ENCODE results near the gene MMP17.
A peak's percentile ranks its signal among the peaks of the same experiment; 100 is the strongest.

Gene MMP17

DNA sequence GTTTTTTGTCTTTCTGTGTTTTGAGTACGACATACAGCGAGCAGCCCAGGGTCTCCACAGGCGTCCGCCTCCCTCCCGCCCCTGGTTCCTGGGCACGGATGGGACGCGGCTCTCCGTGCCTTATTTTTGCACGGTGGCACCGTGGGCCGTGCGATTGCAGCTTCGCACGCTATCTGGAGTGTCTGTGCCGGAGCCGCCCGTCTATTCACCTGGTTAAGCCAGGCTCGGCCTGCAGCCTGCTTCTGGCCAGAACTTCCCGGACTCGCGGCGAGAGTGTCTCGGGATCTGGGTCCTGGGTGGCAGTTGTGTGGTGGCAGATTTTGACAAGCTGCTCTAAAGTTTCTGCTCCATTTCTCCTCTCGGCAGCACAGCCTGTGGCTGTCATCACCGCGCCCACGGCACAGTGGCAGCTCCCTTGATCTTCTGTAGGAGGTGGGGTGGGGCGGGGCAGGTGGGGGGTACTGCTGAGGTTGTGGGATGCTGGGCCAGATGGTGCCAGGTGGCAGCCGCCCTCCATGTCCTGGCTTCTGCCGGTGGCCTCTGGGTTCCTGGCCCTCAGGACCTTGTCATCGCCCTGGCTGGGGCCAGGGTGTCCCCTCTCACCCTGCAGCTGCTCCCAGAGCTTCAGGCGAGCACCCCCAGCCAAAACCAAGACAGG, 2.9 kb downstream of the MMP17 start:
- peak; percentile 44 for DNase-seq

DNA sequence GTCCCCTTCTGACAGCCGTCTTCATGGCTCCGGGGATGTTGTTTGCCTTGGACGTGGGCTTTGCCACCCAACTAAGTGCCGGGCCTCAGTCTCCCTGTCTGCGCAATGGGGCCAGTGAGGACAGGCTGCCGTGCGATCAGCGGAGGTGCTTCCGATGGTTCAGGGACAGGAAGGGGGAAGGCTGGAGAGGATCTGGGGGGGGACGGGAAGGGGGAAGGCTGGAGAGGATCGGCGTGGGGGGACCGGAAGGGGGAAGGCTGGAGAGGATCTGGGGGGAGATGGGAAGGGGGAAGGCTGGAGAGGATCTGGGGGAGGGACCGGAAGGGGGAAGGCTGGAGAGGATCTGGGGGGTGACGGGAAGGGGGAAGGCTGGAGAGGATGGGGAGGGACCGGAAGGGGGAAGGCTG, 3.4 kb downstream of the MMP17 start:
- DNase-seq = no peak

DNA sequence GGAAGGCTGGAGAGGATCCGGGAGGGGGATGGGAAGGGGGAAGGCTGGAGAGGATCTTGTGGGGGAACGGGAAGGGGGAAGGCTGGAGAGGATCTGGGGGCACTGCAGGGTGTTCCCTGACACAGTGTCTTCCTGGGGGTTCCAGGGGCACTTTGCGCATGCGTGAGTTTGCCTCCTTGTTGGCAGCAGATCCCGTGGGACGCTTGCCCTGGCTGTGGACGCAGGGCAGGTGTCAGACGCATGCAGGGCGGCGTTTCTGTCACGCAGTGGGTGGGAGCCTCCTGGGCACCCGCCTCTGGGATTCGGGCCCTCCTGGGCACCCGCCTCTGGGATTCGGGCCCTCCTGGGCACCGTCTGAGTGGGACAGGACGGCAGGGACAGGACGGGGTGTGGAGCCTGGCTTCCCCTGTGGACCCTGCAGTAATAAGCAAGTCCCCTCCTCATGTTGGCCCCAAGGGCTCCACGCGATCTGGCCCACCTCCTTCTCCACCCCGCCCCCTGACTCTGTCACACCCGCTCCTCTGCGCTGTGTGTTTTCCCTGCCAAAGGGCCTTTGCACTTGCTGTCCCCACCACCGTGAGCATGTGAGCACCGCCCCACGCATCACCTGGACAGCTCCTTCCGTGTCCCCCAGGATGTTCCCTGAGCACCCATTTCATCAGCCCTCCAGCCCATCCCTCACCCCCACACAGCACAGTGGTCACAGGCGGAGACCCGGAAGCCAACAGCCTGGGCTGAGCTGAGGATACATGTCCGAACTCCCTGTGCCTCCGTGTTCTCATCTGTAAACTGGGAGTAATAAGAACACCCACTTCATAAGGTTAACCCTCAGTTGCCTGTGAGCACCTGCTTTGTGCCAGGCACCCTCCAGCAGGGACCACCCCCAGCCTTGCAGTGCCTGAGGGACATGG, 4.4 kb downstream of the MMP17 start:
- no peak for DNase-seq

DNA sequence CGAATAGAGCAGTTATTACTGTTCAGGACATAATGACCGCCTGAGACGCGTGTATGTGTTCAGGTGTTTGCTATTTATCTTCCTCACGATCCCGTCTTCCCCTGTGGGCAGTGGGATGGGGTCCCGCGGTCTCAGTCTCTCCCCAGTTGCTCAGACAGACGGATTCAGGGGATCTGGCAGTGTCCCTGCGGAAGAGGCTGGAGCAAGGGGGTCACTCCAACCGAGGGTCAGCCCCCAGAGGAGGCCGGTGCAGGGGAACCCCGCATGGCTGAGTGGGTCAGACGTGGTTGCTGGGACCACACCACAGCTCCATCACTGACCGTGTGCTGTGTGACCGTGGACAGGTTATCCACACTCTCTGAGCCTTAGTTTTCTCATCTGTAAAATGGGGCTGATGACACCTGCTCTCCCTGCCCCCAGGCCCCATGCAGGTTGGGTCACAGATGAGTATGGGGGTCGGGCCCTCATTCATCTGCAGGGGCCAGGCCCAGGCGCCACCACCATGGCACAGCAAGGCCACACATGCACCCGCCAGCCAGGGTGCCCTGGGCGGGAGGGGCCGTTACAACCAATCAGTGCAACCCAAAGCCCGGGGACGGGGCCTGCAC, 5.2 kb downstream of the MMP17 start:
- DNase-seq = no peak

DNA sequence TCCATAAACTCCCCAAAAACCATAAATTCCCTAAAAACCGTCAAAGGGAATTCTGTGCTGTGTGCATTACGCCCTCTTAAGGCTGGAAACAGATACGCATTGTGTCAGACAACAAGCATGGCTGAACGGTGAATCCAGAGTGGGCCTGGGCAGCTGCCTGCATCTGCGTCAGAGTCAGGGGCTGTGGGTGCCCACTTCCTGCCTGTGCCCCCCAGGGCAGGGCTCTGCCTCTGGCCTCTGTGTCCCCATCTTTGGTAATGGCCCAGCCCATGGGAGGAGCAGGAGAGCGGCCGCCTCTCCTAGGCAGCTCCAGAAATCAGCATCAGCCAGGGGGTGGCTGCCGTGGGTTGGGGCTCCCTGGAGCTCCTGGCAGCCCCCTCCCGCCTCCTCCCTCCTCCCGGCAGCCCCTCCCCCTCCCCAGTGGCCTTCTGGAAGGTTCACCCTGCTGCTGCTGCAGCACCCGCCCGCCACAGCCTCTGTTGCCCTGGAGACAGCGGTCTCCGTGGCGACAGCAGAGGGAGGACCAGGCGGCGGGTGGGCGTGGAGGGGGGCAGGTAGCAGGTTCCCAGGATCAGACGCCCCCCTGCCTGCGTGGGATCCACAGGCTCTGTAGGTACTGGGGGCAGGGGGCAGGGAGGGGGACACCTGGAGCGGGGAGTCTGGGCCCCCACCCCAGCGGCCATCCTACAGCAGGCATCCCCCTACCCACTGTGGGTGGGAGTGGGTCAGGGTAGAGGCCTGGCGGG, 5.9 kb downstream of the MMP17 start:
- no peak for DNase-seq

DNA sequence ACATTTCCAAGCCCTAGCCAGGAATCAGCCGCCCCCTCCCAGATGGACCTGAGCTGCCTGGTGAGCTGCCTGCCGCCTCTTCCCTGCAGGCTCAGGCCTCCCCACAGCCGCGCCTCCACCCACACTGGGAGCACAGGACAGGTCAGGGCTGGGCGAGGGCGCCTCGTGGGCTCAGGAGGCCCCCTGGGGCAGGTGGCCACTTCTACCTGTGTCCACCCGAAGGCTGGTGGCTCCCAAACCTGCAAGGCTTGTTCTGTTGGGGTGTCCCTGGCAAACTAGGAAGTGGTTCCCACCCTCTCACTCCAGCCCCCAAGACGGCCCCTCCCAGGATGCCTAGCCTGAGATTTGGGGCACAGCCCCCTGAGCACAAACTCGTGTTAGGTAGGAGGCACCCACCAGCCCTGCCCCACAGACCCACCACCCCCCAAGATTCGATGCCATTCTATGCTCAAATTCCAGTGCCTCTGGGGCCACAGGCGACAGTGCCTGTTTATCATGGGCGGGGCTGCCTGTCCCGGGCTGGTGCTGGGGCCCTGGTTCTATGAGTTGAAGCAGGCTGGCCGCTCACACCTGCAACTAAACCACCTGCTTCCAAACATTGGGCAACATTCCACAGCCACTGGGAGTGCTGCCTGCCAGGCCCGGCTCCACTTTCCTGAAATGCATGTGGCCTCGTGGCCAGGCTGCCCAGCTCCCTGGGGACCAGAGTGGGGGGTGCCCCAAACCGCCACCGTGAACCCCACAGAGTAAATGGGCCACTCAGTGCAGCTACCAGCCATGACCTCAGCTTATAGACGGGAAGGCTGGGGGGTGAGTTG, 6.8 kb downstream of the MMP17 start:
- no peak for DNase-seq

DNA sequence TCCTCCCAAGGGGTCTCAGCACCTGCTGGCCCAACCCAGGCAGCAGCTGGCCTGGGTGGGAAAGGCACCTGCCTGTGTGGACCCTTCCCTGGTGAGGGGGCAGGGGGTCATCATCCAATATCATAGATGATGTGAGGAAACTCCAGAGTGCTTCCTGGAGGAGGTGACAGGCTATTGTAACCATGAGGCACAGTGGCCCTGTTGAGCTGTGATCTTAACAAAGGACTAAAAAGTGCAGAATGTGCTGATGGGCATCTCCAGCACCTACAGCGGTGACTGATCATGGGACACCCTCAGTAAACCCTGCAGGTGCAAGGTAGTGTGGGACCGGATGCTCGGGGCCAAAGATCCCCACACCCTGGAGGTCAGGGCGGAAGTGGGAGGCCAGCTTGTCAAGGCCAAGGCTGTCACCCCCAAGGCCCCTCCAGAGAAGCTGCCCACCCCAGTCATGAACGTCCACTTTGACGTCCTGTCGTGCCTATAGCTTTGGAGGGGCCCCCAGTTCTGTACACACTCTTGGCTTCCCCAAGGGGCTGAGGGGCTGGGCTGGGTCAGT, 7.5 kb downstream of the MMP17 start:
- no peak for DNase-seq

DNA sequence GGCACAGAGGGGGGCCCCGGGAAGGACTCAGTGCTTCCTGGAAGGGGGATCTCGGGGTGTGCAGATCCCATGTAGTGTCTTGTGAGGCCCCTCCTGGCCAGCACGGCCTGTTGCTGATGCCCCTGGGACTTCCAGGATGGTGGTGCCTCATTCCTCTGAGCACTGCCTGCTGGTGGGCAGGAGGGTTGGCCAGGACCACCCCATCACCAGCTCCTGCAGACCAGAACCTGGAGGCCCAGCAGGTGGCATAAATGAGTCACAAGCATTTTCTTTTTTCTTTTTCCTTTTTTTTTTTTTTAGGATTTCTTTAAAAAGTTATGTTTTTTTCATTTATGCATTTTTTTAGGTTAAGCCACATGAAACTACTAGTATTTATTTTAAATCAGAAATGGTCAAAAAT, 8.0 kb downstream of the MMP17 start:
- DNase-seq = no peak

DNA sequence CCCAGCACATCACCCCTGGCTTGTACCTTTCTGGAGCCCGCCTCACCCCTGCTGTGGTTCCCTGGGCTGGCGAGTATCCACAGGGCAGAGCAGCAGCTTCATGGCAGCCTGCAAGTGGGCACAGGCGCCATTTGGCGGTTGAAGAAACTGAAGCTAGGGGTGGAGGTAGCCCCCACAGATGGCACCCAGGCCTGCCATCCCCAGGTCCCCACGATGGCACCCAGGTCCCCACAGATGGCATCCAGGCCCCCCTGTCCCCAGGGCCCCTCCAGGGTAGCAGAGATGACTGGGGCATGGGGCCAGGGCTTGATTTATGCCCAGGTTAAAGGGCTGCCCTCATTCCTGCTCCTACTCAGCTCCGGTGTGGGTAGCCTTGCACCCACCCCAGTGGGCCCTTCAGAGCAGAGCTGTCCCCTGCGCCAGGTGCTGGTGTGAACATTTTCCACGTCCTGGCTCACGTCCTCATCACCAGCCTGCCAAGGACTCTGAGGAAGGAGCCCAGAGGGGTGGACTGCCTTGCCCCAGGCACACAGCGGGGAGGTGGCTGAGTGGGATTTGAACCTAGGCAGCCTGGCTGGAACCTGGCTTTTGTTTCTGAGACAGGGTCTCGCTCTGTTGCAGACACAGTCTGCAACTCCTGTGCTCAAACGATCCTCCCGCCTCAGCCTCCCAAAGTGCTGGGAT, 8.7 kb downstream of the MMP17 start:
- DNase-seq = no peak

DNA sequence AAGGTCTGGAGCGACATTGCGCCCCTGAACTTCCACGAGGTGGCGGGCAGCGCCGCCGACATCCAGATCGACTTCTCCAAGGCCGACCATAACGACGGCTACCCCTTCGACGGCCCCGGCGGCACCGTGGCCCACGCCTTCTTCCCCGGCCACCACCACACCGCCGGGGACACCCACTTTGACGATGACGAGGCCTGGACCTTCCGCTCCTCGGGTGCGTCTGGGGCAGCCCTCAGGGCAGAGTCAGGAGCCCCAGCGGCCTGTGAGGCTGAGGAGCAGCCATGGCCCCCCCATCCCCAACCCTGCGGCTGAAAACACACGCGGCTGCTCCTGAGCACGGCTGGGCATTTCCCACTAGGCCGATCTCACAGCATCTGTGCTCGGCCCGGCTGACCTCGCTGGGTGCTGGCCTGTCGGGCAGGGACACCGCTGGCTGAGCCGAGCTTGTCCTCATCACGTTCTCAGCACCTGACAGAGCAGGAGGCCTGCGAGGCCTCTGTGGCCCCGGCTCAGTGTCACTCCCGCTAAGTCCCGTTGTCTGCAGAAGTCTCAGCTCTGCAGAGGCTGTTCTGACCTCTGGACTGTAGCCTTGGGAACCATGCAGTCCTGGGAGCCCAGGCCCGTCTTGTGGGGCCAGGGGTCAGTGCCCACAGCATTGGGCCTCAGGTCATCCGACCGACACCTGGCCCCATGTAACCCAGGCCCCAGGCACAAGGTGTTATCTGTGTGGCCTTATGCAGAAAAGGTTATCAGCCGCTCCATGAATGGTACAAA, 12.6 kb downstream of the MMP17 start:
- no peak for DNase-seq

DNA sequence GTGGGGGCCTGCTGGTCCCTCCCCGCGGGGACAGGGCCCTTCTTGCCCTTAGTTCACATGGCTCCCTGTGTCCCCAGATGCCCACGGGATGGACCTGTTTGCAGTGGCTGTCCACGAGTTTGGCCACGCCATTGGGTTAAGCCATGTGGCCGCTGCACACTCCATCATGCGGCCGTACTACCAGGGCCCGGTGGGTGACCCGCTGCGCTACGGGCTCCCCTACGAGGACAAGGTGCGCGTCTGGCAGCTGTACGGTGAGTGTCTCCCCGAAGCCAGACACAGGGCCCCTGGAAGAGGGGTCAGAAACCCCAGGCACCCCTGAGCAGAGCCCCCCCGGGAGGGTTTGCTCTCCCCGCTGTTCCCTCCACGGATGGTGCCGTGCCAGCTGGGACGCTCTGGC, 13.4 kb downstream of the MMP17 start:
- no peak for DNase-seq

DNA sequence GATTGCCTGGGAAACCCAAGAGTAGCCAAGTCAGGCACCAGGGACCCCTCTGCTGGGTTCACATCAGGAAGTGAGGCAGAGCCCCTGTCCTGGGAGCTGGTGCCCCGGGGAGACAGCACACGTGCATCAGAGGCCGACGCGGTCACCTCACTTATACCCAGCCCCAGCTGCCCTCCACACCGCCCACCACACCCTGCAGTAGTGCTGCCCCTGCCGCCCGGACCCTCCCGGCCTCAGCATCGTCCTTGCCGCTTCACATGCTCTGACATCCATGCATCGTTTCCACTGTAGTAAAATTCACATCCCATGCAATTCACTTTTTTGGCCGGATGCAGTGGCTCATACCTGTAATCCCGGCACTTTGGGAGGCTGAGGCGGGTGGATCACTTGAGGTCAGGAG, 14.0 kb downstream of the MMP17 start:
- no peak for DNase-seq

DNA sequence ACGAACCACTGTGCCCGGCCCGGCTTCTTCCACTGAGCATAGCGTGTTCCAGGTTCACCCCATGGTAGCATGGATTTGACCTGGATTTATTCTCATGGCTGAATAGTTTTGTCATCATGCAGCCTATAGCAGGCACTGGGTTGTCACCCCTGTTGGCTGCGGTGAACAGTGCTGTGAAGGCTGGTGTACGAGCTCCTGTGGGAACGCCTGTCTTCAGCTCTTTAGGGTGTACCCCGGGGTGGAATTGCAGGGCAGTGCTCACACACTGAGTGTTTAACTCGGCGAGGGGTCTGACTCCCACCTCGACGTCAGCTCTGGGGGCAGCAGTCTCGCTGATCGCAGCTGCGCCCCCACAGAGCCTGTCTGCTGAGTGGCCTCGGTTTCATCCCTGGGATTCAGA, 15.3 kb downstream of the MMP17 start:
- DNase-seq = no peak

DNA sequence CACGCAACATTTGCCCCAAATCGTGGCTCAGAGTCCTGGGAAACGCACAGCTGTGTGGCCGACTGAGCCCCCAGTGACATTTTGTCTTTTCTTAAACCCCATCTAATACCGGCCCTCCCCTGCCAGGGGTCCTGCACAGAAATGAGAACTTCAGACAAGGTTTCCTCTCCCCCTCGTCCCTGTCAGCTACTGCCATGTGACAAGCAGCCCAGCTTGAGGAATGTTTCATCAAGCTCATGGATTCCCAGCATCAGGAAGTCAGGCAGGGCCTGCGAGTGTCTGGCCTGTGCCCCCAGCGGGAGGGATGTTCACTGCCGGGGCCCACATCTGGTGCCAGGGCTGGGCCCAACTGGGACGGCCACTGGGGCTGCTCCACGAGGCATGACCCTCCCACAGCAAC, 15.9 kb downstream of the MMP17 start:
- DNase-seq = no peak

DNA sequence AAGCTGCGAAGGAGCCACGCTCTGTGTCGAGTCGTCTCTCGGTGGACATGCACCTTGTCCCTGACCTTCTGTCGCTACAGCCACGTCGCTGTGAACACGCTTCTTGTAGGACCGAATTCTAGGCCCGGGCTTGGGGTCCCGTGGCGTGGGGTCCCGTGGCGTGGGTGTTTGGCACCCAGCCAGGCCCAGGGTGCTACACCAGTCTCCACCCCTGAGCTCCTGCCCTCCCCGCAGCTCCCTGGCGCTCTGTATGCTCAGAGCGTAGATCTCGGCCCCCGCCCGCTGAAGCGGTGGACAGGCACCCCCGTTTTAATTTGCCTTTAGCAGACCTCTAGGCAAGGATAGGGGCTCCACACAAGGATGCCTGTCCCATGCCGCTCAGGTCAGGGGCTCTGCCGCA, 16.5 kb downstream of the MMP17 start:
- no peak for DNase-seq

DNA sequence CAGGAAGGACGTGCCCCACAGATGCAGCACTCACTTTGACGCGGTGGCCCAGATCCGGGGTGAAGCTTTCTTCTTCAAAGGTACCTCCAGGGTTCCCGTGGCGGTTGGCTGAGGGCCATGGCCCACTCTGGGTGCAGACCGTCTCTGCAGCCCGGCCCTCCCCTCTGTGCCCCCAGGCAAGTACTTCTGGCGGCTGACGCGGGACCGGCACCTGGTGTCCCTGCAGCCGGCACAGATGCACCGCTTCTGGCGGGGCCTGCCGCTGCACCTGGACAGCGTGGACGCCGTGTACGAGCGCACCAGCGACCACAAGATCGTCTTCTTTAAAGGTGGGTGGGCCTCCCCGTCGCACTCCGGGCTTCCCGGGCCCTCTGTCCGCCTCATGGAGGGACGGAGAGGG, 16.9 kb downstream of the MMP17 start:
- no peak for DNase-seq

DNA sequence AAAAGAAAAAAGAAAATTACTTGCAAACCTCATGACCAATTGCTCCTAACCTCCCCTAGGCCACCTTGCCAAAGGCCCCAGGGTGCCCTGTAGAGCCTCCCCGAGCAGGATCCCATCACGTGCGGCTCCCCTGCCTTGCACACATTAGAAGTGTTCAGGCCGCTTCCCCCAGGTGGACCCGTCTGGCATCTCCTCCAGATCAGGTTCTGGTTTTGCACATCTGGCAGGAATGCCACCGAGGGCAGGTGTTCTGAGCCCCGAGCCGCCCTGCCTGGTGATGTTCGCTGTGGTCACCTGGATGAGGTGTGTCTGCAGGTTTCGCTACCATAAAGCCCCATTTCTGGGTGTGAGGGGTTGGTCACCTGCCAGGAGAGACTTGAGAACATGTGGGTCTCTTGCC, 19.3 kb downstream of the MMP17 start:
- no peak for DNase-seq

DNA sequence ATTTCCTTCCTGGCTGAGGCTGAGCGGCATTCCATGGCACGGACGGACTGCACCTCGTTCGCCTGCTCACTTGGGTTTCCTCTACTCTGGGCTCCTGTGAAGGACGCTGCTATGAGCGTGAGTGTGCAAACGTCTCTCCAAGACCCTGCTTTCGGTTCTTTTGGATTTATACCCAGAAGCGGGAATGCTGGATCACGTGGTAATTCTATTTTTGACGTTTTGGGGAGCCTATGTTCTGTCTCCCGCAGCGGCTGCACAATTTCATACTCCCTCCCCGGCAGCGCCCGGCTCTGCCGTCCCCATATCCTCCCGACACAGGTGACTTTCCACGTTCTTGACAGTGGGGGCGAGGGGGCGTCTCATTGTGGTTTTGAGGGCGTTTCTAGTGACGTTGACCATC, 20.6 kb downstream of the MMP17 start:
- no peak for DNase-seq

DNA sequence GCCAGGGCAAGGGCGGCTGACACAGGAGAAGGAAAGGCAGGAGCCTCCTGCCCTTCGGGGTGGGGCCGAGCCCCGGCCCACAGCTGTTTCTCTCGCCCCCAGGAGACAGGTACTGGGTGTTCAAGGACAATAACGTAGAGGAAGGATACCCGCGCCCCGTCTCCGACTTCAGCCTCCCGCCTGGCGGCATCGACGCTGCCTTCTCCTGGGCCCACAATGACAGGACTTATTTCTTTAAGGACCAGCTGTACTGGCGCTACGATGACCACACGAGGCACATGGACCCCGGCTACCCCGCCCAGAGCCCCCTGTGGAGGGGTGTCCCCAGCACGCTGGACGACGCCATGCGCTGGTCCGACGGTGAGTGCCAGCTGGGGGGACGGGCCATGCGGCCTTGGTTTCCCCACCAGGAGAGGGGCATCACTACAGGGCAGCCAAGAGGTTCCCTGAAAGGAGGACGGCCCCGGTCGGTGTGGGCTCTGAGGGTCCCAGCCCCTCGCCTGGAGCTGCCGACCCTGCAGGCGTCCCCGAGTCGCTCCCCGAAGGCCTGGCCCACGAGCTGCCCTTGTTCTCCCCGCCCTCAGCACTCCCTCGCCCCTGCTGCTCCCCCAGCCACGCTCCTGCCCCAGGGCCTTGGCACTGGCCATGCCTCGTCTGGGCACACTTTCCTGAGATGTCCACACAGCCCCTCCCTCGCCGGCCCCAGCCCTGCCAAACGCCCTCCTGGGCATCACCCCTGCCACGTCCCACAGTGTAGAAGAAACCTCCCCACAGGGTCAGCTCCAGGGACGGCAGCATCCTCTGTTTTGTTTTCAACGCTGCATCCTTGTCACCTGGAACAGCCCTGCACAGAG, 21.7 kb downstream of the MMP17 start:
- DNase-seq = no peak

All from activated CD8-positive, alpha-beta memory T cell treated with anti-CD3 and anti-CD28 coated beads, Interleukin-2, amount 50 U/mL, for 4 hours (primary cell).